Gastrocnemius medialis (tissue), 4 donors: ENCODE measurements around the gene SRGAP3.

Experiments
- POLR2A ChIP-seq, 2 donors: fragments of 450-650 bp; IDR thresholded peaks; one replicate each; pipeline ENCODE4 v1.6.1; 2017; ENCODE audit warnings: antibody characterized with exemption in 2 of 2, mild to moderate bottlenecking in 2 of 2, moderate library complexity in 2 of 2
- TF ChIP-seq, protein P1 (sequence below), 5 experiments: fragments of 450-650 bp in 3 of 5; fragments of 200-600 bp in 2 of 5; sonication (generic) in 2 of 5; IDR thresholded peaks in 4 of 5; conservative IDR thresholded peaks in 1 of 5; 1 replicate in 4 of 5; 2 replicates in 1 of 5; pipeline ENCODE4 v1.5.1; 2016 to 2019; ENCODE audit warnings: antibody characterized with exemption in 5 of 5, mild to moderate bottlenecking in 3 of 5, moderate library complexity in 3 of 5

DNA sequence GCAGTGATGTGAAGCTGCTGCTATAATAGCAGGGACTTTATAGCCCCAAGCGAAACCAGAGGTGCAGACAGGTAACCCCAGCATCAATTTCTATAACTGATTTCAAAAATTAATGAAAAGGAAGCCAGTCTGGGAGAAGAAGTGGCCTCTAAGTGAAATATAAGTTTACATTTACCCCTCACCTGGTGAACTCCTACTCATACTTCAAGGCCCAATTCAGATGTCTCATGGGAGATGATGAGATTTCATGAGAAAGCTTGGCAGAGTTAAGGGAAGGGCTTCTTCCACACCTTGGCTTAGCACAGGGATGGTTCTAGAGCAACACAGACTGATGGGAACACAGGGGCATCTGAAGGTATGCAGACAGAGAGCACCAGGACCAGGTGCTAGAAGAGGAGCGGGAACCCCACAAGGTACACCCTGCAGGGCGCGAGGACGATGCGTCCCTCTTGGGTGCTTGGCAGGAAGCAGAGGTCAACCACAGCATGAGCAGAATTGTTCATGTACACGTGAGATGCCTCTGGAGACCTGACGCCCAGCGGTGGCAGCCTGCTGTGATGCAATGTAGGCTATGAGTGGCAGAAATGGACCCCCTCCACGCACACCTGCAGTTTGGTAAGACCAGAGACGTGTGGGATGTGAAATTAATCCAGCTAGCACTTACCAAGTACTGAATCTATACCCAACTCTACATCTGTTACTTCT is 102.9 kb downstream of the SRGAP3 start:
- TF ChIP-seq, protein P1, sequence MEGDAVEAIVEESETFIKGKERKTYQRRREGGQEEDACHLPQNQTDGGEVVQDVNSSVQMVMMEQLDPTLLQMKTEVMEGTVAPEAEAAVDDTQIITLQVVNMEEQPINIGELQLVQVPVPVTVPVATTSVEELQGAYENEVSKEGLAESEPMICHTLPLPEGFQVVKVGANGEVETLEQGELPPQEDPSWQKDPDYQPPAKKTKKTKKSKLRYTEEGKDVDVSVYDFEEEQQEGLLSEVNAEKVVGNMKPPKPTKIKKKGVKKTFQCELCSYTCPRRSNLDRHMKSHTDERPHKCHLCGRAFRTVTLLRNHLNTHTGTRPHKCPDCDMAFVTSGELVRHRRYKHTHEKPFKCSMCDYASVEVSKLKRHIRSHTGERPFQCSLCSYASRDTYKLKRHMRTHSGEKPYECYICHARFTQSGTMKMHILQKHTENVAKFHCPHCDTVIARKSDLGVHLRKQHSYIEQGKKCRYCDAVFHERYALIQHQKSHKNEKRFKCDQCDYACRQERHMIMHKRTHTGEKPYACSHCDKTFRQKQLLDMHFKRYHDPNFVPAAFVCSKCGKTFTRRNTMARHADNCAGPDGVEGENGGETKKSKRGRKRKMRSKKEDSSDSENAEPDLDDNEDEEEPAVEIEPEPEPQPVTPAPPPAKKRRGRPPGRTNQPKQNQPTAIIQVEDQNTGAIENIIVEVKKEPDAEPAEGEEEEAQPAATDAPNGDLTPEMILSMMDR (IDR thresholded peaks at IDR 0.05 in 4 of 5, conservative IDR thresholded peaks at IDR 0.05 in 1 of 5), result no peak
- TF ChIP-seq POLR2A (IDR thresholded peaks at IDR 0.05), result no peak
